Renal cortex interstitium (tissue), 15 donors: Measurements from ENCODE around the gene TMEM63B. TPM values are rescaled to one million over a fixed set of nuclear protein-coding genes. Genes with fewer than 3 reads are reported as not detected.
"Not testable (repeated sequence)": the region's sequence is repeated elsewhere in the genome, so short reads cannot be mapped to it uniquely, and the experiment has no call there.

ENCODE experiments used
- DNase-seq, 11 donors: peaks; one replicate each; pipeline ENCODE4 v3.0.0-alpha.2; 2013; ENCODE audit warnings: low read depth in 9 of 11, low spot score in 4 of 11; ENCODE audit errors: extremely low read depth in 1 of 11
- long read RNA-seq, 16 experiments: transcript quantifications; one replicate each; lab custom pipeline, GENCODE V29; 2026
- polyA plus RNA-seq, 3 donors: library from polyadenylated mRNA; unstranded; fragments of 120-200 nt; gene quantifications; one replicate each; pipeline ENCODE4 v1.2.1, GENCODE V29; 2013; ENCODE audit not compliant: insufficient read length in 3 of 3

TMEM63B gene
- polyA plus RNA-seq = 10 to 100 TPM; 30.2 to 39.3 (median 34.7) TPM
- long read RNA-seq, donor 1, partial matches to known transcripts = 7 of 8 reads
- long read RNA-seq, donor 1, other reads (novel, unspliced or antisense) = 0 of 8 reads
- long read RNA-seq, donor 2, partial matches to known transcripts = 0 of 1 reads
- long read RNA-seq, donor 2, other reads (novel, unspliced or antisense) = 0 of 1 reads
- long read RNA-seq, donor 3 = 0 reads
- long read RNA-seq, donor 4 = 0 reads
- long read RNA-seq, donor 5 = 0 reads
- long read RNA-seq, donor 6 = 0 reads
- long read RNA-seq, donor 7, partial matches to known transcripts = 0 of 2 reads
- long read RNA-seq, donor 7, other reads (novel, unspliced or antisense) = 0 of 2 reads
- long read RNA-seq, donor 8 = 0 reads
- long read RNA-seq, donor 9 = 0 reads
- long read RNA-seq, donor 10, partial matches to known transcripts = 0 of 1 reads
- long read RNA-seq, donor 10, other reads (novel, unspliced or antisense) = 0 of 1 reads
- long read RNA-seq, donor 11, partial matches to known transcripts = 0 of 1 reads
- long read RNA-seq, donor 11, other reads (novel, unspliced or antisense) = 0 of 1 reads
- long read RNA-seq, donor 12 = 0 reads
- long read RNA-seq, donor 13 = 0 reads
- long read RNA-seq, donor 14 = 0 reads
- long read RNA-seq, donor 15 = 0 reads
- long read RNA-seq, donor 16, partial matches to known transcripts = 12 of 12 reads
- long read RNA-seq, donor 16, other reads (novel, unspliced or antisense) = 0 of 12 reads

GRCh38 chr6:44127186-44128019 lies at the start of gene TMEM63B, which contains the start of gene MRPL14:
TMEM63B (plus strand) TSS chr6:44127554; CDS start chr6:44134585, 7,031 bp downstream.
MRPL14 (minus strand) TSS chr6:44127452; CDS start chr6:44116611, 10,841 bp downstream.
- DNase-seq = peak in 8 of 11 donors; percentile 80 to 89 (median 86)

GRCh38 chr6:44078219-44078826 lies 49.0 kb upstream of the TMEM63B start:
- DNase-seq = no peak

- peak in 7 of 11 donors; percentile 71 to 86 (median 75) for DNase-seq
Measured at GRCh38 chr6:44078827-44079671, 48.3 kb upstream of the TMEM63B start.

- DNase-seq = no peak
Measured at GRCh38 chr6:44079672-44080071, 47.7 kb upstream of the TMEM63B start.

- DNase-seq = no peak
Measured at GRCh38 chr6:44080561-44081521, 46.5 kb upstream of the TMEM63B start.

- DNase-seq = no peak
Measured at GRCh38 chr6:44081753-44082152, 45.6 kb upstream of the TMEM63B start.

GRCh38 chr6:44082872-44083321 lies 44.5 kb upstream of the TMEM63B start:
- DNase-seq = no peak

GRCh38 chr6:44084231-44085014 lies 42.9 kb upstream of the TMEM63B start:
- peak in 1 of 11 donors; percentile 63 for DNase-seq

- no peak for DNase-seq
Measured at GRCh38 chr6:44085219-44085618, 42.1 kb upstream of the TMEM63B start.

GRCh38 chr6:44086931-44087574 lies 40.3 kb upstream of the TMEM63B start:
- no peak for DNase-seq

- no peak for DNase-seq
Measured at GRCh38 chr6:44087623-44088022, 39.7 kb upstream of the TMEM63B start.

GRCh38 chr6:44088827-44089590 lies 38.3 kb upstream of the TMEM63B start:
- DNase-seq = no peak

- DNase-seq = no peak
Measured at GRCh38 chr6:44090465-44090864, 36.9 kb upstream of the TMEM63B start.

GRCh38 chr6:44091356-44091755 lies 36.0 kb upstream of the TMEM63B start:
- DNase-seq = not testable (repeated sequence)
